Testis (tissue), 3 donors: ENCODE data around the gene PLIN4. TPM values are rescaled to one million over a fixed set of nuclear protein-coding genes. Genes with fewer than 3 reads are reported as not detected.

Experiments used
- DNase-seq: peaks from one replicate; pipeline ENCODE4 v3.0.0-alpha.2; 2019
- H3K27ac ChIP-seq, 2 donors: fragments of 200-600 bp; sonication (generic); one replicate each; pipeline ENCODE4 v1.5.1; 2019
- H3K27me3 ChIP-seq: fragments of 200-600 bp; sonication (generic); one replicate; pipeline ENCODE4 v1.5.1; 2019
- H3K36me3 ChIP-seq: fragments of 200-600 bp; sonication (generic); one replicate; pipeline ENCODE4 v1.5.1; 2017; ENCODE audit warnings: low read depth; ENCODE audit errors: missing control alignments
- H3K4me1 ChIP-seq: fragments of 200-600 bp; sonication (generic); one replicate; pipeline ENCODE4 v1.5.1; 2019
- H3K4me3 ChIP-seq, 2 donors: fragments of 200-600 bp; sonication (generic); one replicate each; pipeline ENCODE4 v1.5.1; 2017 to 2019
- H3K9me3 ChIP-seq: fragments of 200-600 bp; sonication (generic); one replicate; pipeline ENCODE4 v1.5.1; 2017
- POLR2A ChIP-seq: fragments of 450-650 bp; IDR thresholded peaks from one replicate; pipeline ENCODE4 v1.6.1; 2017; ENCODE audit warnings: antibody characterized with exemption, mild to moderate bottlenecking, moderate library complexity
- WGBS, 2 donors: methylation state at CpG; one replicate each; pipeline ENCODE4 v1.1.5; 2018; 5-methylcytosine and 5-hydroxymethylcytosine counted together
- intact Hi-C: fragments of 100-400 bp; cut with DNase I; formaldehyde crosslinking; loops from one replicate; pipeline ENCODE4 v1.15.1; 2023; ENCODE audit warnings: low total_unique reads
- polyA plus RNA-seq: library from polyadenylated mRNA; stranded (reverse); fragments of 350-450 nt; fragmentation: Illumina TruSeq; extraction: RNeasy Lipid Tissue Mini Kit (QIAGEN cat#74804); gene quantifications from one replicate; pipeline ENCODE4 v1.2.3, GENCODE V29; 2014; ENCODE audit warnings: low read depth, low replicate concordance; ENCODE audit not compliant: insufficient read depth
- total RNA-seq, 2 donors: library from RNA; depleted of rRNA; stranded (reverse); fragments of >200 nt; gene quantifications; one replicate each; pipeline ENCODE4 v1.2.3, GENCODE V29; 2016
- TF ChIP-seq, protein P1 (sequence below), 3 experiments: fragments of 450-650 bp in 2 of 3; fragments of 200-600 bp in 1 of 3; sonication (generic) in 1 of 3; IDR thresholded peaks; one replicate each; pipeline ENCODE4 v1.5.1; 2016 to 2019; ENCODE audit warnings: antibody characterized with exemption in 3 of 3, mild to moderate bottlenecking in 2 of 3, moderate library complexity in 1 of 3

The PLIN4 gene
- total and polyA plus RNA-seq, 3 donors from 2014 or later: 2.8 to 4.0 (median 3.7) TPM

DNA sequence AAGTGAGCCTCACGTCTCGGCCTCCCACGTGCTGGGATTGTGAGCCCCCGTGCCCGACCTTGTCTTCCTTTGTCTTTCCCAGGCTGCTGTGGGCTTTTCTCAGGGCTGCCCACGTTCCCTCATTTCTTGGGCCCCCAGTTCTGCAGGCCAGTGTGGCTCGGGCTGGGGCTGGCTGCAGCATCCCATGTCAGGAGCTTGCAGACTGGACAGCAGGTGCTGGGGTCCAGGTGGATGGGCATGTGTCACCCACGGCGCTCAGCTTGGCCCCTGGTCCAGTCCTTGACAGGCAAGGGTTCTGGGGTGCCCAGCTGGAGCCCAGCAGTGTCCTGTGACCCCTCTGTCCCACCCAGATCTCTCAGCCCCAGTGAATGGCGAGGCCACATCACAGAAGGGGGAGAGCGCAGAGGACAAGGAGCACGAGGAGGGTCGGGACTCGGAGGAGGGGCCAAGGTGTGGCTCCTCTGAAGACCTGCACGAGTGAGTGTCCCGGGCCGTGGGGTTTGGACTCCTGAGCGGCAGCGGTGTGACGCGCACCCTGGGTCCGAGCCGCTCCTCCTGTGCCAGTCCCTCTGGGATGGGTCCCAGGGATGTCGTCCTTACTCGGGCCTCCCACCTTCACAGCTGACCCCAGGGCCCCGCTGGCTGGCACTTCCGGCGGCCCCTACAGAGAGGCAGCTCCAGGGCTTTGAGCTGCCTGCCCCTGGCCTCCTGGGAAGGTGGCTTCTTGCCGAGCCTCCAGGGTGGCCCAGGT lies 17.3 kb downstream of the PLIN4 start:
- peaks cover 21% of the 10 kb centered on the region for H3K4me1 ChIP-seq
- H3K27ac ChIP-seq: peak overlapping the region; percentile 44 to 50
- WGBS, 2 donors: 87 to 92% methylated on average over 14 to 24 of the region's 29 CpGs
- H3K4me3 ChIP-seq: no peak overlapping the region
- TF ChIP-seq, protein P1, sequence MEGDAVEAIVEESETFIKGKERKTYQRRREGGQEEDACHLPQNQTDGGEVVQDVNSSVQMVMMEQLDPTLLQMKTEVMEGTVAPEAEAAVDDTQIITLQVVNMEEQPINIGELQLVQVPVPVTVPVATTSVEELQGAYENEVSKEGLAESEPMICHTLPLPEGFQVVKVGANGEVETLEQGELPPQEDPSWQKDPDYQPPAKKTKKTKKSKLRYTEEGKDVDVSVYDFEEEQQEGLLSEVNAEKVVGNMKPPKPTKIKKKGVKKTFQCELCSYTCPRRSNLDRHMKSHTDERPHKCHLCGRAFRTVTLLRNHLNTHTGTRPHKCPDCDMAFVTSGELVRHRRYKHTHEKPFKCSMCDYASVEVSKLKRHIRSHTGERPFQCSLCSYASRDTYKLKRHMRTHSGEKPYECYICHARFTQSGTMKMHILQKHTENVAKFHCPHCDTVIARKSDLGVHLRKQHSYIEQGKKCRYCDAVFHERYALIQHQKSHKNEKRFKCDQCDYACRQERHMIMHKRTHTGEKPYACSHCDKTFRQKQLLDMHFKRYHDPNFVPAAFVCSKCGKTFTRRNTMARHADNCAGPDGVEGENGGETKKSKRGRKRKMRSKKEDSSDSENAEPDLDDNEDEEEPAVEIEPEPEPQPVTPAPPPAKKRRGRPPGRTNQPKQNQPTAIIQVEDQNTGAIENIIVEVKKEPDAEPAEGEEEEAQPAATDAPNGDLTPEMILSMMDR (IDR thresholded peaks at IDR 0.05): no peak
- no peak for TF ChIP-seq POLR2A
- H3K27me3 ChIP-seq: no peaks in the 10 kb centered on the region
- intact Hi-C loops: no loop called here
- no peak for DNase-seq
- no peaks in the 10 kb centered on the region for H3K36me3 ChIP-seq
- no peaks in the 10 kb centered on the region for H3K9me3 ChIP-seq

DNA sequence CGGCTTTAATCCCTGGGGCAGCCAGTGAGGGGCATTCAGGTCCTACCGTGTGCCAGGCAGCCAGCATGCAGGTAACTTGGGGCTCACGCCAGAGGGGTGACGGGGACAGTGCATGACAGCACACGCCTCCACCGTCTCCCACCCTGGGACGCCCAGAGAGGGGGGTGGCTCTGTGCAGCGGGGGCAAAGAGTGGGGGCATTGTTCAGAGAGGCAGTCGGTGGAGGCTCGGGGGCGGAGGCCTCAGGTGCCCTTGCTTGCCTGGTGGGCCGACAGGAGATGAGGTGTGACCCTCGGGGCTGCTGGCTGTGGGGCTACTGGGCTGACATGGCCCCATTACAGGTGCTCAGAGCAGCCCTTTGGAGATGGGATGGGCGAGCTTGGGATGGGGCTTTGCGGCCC lies 18.4 kb downstream of the PLIN4 start:
- H3K27ac ChIP-seq: no peak overlapping the region
- 88 to 97% methylated on average over 9 to 14 of the region's 15 CpGs for WGBS, 2 donors
- no peaks in the 10 kb centered on the region for H3K27me3 ChIP-seq
- H3K4me1 ChIP-seq: peaks cover 21% of the 10 kb centered on the region
- H3K4me3 ChIP-seq: no peak overlapping the region
- TF ChIP-seq, protein P1 (IDR thresholded peaks at IDR 0.05): no peak
- TF ChIP-seq POLR2A: no peak
- no peaks in the 10 kb centered on the region for H3K9me3 ChIP-seq
- intact Hi-C loops: no loop called here
- no peak for DNase-seq
- no peaks in the 10 kb centered on the region for H3K36me3 ChIP-seq

DNA sequence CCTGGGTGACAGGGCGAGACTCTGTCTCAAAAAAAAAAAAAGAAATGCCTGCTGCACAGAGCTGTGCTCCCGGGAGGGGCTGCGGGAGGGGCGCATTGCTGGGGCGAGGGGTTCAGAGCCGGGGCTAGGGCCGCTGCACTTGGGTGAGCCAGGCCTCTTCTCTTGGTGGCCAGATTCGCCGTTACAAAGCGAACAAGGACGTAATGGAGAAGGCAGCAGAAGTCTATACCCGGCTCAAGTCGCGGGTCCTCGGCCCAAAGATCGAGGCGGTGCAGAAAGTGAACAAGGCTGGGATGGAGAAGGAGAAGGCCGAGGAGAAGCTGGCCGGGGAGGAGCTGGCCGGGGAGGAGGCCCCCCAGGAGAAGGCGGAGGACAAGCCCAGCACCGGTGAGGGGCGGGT lies 19.0 kb downstream of the PLIN4 start:
- intact Hi-C loops: no loop called here
- no peaks in the 10 kb centered on the region for H3K9me3 ChIP-seq
- H3K4me3 ChIP-seq: no peak overlapping the region
- H3K27me3 ChIP-seq: no peaks in the 10 kb centered on the region
- DNase-seq: no peak
- 95 to 97% methylated on average over 21 to 23 of the region's 23 CpGs for WGBS, 2 donors
- no peak overlapping the region for H3K27ac ChIP-seq
- H3K4me1 ChIP-seq: peaks cover 17% of the 10 kb centered on the region
- TF ChIP-seq POLR2A: no peak
- TF ChIP-seq, protein P1 (IDR thresholded peaks at IDR 0.05): no peak
- no peaks in the 10 kb centered on the region for H3K36me3 ChIP-seq

DNA sequence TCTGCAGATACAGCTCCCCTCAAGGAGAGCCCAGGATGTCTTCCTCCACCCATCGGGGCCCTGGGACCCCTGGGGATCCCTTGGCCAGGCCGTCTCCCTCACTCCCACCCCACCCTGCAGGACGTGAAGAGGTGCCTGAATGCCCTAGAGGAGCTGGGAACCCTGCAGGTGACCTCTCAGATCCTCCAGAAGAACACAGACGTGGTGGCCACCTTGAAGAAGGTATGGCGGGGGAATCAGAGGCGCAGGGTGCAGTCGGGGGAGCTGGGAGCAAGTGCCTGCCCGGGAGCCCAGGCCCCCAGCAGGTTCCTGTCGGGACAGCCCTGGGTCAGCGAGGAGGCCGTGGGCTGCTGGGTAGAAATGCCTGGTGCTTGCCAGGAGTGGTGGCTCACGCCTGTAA lies 19.6 kb downstream of the PLIN4 start:
- DNase-seq: no peak
- Histone ChIP-seq H3K36me3 (no peaks in the 10 kb centered on the region), H3K27ac (no peak overlapping the region), H3K27me3 (no peaks in the 10 kb centered on the region), H3K4me3 (no peak overlapping the region), H3K4me1 (peaks cover 11% of the 10 kb centered on the region), H3K9me3 (no peaks in the 10 kb centered on the region)
- intact Hi-C loops: no loop called here
- WGBS, 2 donors: 94% methylated on average over 9 to 12 of the region's 12 CpGs
- TF ChIP-seq, protein P1 (IDR thresholded peaks at IDR 0.05): no peak
- no peak for TF ChIP-seq POLR2A
